SK-N-SH treated with all-trans-retinoic acid at 6 μM for 48 hours (cell line): ENCODE data around the gene FMN1.

ENCODE experiments used
- ATAC-seq: fragments of 200-7000 bp; cut with Tn5 transposase; 3 replicates; pipeline ENCODE4 v1.9.1; 2020; ENCODE audit warnings: mild to moderate bottlenecking, moderate library complexity
- ARNTL ChIP-seq: fragments of 450-650 bp; formaldehyde crosslinking; IDR thresholded peaks from 2 replicates; pipeline ENCODE4 v1.5.0; 2020; ENCODE audit warnings: low read depth, mild to moderate bottlenecking, moderate library complexity, borderline replicate concordance
- BACH2 ChIP-seq: fragments of 250-450 bp; sonication (Bioruptor Pico); IDR thresholded peaks from 2 replicates; pipeline ENCODE4 v1.9.0; 2021; ENCODE audit warnings: mild to moderate bottlenecking, borderline replicate concordance
- CREB5 ChIP-seq: fragments of 250-450 bp; sonication (Bioruptor Pico); IDR thresholded peaks from 2 replicates; pipeline ENCODE4 v1.5.1; 2020; ENCODE audit warnings: low read depth, mild to moderate bottlenecking, moderate library complexity
- CSDC2 ChIP-seq: fragments of 250-450 bp; sonication (Bioruptor Pico); IDR thresholded peaks from 2 replicates; pipeline ENCODE4 v1.5.0; 2020; ENCODE audit warnings: mild to moderate bottlenecking, moderate library complexity
- CSRNP3 ChIP-seq: fragments of 250-450 bp; sonication (Bioruptor Pico); IDR thresholded peaks from 2 replicates; pipeline ENCODE4 v1.5.1; 2021; ENCODE audit warnings: mild to moderate bottlenecking, moderate library complexity
- ESRRG ChIP-seq: fragments of 250-450 bp; sonication (Bioruptor Pico); IDR thresholded peaks from 2 replicates; pipeline ENCODE4 v1.6.1; 2021; ENCODE audit warnings: mild to moderate bottlenecking
- GLIS3 ChIP-seq: fragments of 250-450 bp; sonication (Bioruptor Pico); IDR thresholded peaks from 2 replicates; pipeline ENCODE4 v1.5.0; 2020; ENCODE audit warnings: mild to moderate bottlenecking, moderate library complexity
- ISL1 ChIP-seq: fragments of 250-450 bp; sonication (Bioruptor Pico); IDR thresholded peaks from 2 replicates; pipeline ENCODE4 v2.1.2; 2022; ENCODE audit warnings: mild to moderate bottlenecking, moderate library complexity
- OSR1 ChIP-seq: fragments of 250-450 bp; sonication (Bioruptor Pico); IDR thresholded peaks from 2 replicates; pipeline ENCODE4 v1.8.0; 2022; ENCODE audit warnings: moderate library complexity, mild to moderate bottlenecking, inconsistent platforms
- PPARA ChIP-seq: fragments of 250-450 bp; sonication (Bioruptor Pico); IDR thresholded peaks from 2 replicates; pipeline ENCODE4 v1.5.0; 2020; ENCODE audit warnings: mild to moderate bottlenecking, borderline replicate concordance
- RARB ChIP-seq: fragments of 250-450 bp; sonication (Bioruptor Pico); IDR thresholded peaks from 2 replicates; pipeline ENCODE4 v1.8.0; 2021; ENCODE audit warnings: mild to moderate bottlenecking, moderate library complexity
- SNAI2 ChIP-seq: fragments of 250-450 bp; sonication (Bioruptor Pico); IDR thresholded peaks from 2 replicates; pipeline ENCODE4 v1.5.0; 2020; ENCODE audit warnings: mild to moderate bottlenecking, moderate library complexity
- TCF4 ChIP-seq: fragments of 250-450 bp; sonication (Bioruptor Pico); IDR thresholded peaks from 2 replicates; pipeline ENCODE4 v1.8.0; 2021; ENCODE audit warnings: mild to moderate bottlenecking, moderate library complexity, borderline replicate concordance
- TOX ChIP-seq: fragments of 250-450 bp; sonication (Bioruptor Pico); IDR thresholded peaks from 2 replicates; pipeline ENCODE4 v1.8.0; 2021; ENCODE audit warnings: mild to moderate bottlenecking, moderate library complexity, borderline replicate concordance
- ZFP3 ChIP-seq: fragments of 250-450 bp; sonication (Bioruptor Pico); IDR thresholded peaks from 2 replicates; pipeline ENCODE4 v1.5.0; 2020; ENCODE audit warnings: mild to moderate bottlenecking, moderate library complexity
- ZFP30 ChIP-seq: fragments of 450-650 bp; formaldehyde crosslinking; IDR thresholded peaks from 2 replicates; pipeline ENCODE4 v1.5.0; 2022; ENCODE audit warnings: mild to moderate bottlenecking, moderate library complexity
- ZNF565 ChIP-seq: fragments of 450-650 bp; formaldehyde crosslinking; conservative IDR thresholded peaks from 2 replicates; pipeline ENCODE4 v1.5.0; 2020; ENCODE audit warnings: low read depth, mild to moderate bottlenecking, moderate library complexity
- ZNF8 ChIP-seq: fragments of 450-650 bp; formaldehyde crosslinking; IDR thresholded peaks from 2 replicates; pipeline ENCODE4 v1.5.0; 2020; ENCODE audit warnings: mild to moderate bottlenecking, moderate library complexity
- TF ChIP-seq, protein P1 (sequence below): fragments of 250-450 bp; sonication (Bioruptor Pico); IDR thresholded peaks from 2 replicates; pipeline ENCODE4 v1.8.0; 2021; ENCODE audit warnings: low read depth, mild to moderate bottlenecking, moderate library complexity, borderline replicate concordance
- TF ChIP-seq, protein P2 (sequence below): fragments of 250-450 bp; sonication (Bioruptor Pico); IDR thresholded peaks from 2 replicates; pipeline ENCODE4 v1.5.0; 2020; ENCODE audit warnings: mild to moderate bottlenecking, moderate library complexity
- TF ChIP-seq, protein P3 (sequence below): fragments of 250-450 bp; sonication (Bioruptor Pico); IDR thresholded peaks from 2 replicates; pipeline ENCODE4 v1.8.0; 2020; ENCODE audit warnings: mild to moderate bottlenecking, moderate library complexity, borderline replicate concordance

The FMN1 gene

DNA sequence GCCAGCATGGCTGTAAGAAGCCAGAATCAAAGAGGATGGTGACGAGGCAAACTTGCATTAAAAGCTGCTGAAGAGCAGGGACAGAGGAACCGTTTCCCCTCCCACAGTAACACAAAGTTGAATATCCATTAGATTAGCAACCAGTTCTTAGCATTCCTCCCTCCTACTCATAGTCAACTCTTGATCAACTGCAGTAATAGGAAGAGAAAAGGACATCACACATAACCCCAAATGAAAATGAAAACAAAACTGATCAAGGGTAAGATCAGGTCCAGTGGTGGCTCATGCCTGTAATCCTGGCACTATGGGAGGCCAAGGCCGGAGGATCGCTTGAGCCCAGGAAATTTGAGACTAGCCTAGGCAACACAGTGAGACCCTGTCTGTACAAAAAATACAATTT, 311.6 kb downstream of the FMN1 start:
- ATAC-seq: no peak

GRCh38 chr15:32881528-32881927, 313.0 kb downstream of the FMN1 start:
- TF ChIP-seq ZFP3 (no peak), TCF4 (CRISPR knock-in tag) (no peak), ZFP30 (CRISPR knock-in tag) (no peak), CSDC2 (CRISPR knock-in tag) (no peak), RARB (no peak), ISL1 (CRISPR knock-in tag) (no peak), CSRNP3 (CRISPR knock-in tag) (no peak), OSR1 (CRISPR knock-in tag) (no peak), ARNTL (CRISPR knock-in tag) (no peak), BACH2 (CRISPR knock-in tag) (no peak), SNAI2 (CRISPR knock-in tag) (no peak), CREB5 (CRISPR knock-in tag) (no peak), ESRRG (no peak)
- TF ChIP-seq, protein P1, sequence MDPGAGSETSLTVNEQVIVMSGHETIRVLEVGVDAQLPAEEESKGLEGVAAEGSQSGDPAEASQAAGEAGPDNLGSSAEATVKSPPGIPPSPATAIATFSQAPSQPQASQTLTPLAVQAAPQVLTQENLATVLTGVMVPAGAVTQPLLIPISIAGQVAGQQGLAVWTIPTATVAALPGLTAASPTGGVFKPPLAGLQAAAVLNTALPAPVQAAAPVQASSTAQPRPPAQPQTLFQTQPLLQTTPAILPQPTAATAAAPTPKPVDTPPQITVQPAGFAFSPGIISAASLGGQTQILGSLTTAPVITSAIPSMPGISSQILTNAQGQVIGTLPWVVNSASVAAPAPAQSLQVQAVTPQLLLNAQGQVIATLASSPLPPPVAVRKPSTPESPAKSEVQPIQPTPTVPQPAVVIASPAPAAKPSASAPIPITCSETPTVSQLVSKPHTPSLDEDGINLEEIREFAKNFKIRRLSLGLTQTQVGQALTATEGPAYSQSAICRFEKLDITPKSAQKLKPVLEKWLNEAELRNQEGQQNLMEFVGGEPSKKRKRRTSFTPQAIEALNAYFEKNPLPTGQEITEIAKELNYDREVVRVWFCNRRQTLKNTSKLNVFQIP (CRISPR knock-in tag): no peak
- TF ChIP-seq, protein P2, sequence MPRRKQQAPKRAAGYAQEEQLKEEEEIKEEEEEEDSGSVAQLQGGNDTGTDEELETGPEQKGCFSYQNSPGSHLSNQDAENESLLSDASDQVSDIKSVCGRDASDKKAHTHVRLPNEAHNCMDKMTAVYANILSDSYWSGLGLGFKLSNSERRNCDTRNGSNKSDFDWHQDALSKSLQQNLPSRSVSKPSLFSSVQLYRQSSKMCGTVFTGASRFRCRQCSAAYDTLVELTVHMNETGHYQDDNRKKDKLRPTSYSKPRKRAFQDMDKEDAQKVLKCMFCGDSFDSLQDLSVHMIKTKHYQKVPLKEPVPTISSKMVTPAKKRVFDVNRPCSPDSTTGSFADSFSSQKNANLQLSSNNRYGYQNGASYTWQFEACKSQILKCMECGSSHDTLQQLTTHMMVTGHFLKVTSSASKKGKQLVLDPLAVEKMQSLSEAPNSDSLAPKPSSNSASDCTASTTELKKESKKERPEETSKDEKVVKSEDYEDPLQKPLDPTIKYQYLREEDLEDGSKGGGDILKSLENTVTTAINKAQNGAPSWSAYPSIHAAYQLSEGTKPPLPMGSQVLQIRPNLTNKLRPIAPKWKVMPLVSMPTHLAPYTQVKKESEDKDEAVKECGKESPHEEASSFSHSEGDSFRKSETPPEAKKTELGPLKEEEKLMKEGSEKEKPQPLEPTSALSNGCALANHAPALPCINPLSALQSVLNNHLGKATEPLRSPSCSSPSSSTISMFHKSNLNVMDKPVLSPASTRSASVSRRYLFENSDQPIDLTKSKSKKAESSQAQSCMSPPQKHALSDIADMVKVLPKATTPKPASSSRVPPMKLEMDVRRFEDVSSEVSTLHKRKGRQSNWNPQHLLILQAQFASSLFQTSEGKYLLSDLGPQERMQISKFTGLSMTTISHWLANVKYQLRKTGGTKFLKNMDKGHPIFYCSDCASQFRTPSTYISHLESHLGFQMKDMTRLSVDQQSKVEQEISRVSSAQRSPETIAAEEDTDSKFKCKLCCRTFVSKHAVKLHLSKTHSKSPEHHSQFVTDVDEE (CRISPR knock-in tag): no peak
- TF ChIP-seq, protein P3, sequence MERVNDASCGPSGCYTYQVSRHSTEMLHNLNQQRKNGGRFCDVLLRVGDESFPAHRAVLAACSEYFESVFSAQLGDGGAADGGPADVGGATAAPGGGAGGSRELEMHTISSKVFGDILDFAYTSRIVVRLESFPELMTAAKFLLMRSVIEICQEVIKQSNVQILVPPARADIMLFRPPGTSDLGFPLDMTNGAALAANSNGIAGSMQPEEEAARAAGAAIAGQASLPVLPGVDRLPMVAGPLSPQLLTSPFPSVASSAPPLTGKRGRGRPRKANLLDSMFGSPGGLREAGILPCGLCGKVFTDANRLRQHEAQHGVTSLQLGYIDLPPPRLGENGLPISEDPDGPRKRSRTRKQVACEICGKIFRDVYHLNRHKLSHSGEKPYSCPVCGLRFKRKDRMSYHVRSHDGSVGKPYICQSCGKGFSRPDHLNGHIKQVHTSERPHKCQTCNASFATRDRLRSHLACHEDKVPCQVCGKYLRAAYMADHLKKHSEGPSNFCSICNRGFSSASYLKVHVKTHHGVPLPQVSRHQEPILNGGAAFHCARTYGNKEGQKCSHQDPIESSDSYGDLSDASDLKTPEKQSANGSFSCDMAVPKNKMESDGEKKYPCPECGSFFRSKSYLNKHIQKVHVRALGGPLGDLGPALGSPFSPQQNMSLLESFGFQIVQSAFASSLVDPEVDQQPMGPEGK (CRISPR knock-in tag): no peak
- ATAC-seq: no peak

More for the DNA sequence above, 311.6 kb downstream of the FMN1 start:
- TF ChIP-seq ISL1 (CRISPR knock-in tag) (no peak), CSDC2 (CRISPR knock-in tag) (no peak), OSR1 (CRISPR knock-in tag) (no peak), RARB (no peak), GLIS3 (CRISPR knock-in tag) (no peak), TOX (CRISPR knock-in tag) (no peak), PPARA (CRISPR knock-in tag) (no peak), ESRRG (no peak), CSRNP3 (CRISPR knock-in tag) (no peak), ZNF565 (CRISPR knock-in tag) (no peak), TCF4 (CRISPR knock-in tag) (no peak), ARNTL (CRISPR knock-in tag) (no peak), ZNF8 (CRISPR knock-in tag) (no peak), SNAI2 (CRISPR knock-in tag) (no peak), ZFP30 (CRISPR knock-in tag) (no peak)
- TF ChIP-seq, protein P3 (CRISPR knock-in tag): no peak
- TF ChIP-seq, protein P1 (CRISPR knock-in tag): no peak
- TF ChIP-seq, all 23 proteins: peak for 0
